HG03045 (cell line): ENCODE results near the gene FUT7.

ENCODE experiments used
- ATAC-seq: cut with Tn5 transposase; IDR thresholded peaks from one replicate; pipeline ENCODE4 v1.9.1; 2021; ENCODE audit warnings: mild to moderate bottlenecking, moderate library complexity; ENCODE audit not compliant: unreplicated experiment

The FUT7 gene, protein sequence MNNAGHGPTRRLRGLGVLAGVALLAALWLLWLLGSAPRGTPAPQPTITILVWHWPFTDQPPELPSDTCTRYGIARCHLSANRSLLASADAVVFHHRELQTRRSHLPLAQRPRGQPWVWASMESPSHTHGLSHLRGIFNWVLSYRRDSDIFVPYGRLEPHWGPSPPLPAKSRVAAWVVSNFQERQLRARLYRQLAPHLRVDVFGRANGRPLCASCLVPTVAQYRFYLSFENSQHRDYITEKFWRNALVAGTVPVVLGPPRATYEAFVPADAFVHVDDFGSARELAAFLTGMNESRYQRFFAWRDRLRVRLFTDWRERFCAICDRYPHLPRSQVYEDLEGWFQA

DNA sequence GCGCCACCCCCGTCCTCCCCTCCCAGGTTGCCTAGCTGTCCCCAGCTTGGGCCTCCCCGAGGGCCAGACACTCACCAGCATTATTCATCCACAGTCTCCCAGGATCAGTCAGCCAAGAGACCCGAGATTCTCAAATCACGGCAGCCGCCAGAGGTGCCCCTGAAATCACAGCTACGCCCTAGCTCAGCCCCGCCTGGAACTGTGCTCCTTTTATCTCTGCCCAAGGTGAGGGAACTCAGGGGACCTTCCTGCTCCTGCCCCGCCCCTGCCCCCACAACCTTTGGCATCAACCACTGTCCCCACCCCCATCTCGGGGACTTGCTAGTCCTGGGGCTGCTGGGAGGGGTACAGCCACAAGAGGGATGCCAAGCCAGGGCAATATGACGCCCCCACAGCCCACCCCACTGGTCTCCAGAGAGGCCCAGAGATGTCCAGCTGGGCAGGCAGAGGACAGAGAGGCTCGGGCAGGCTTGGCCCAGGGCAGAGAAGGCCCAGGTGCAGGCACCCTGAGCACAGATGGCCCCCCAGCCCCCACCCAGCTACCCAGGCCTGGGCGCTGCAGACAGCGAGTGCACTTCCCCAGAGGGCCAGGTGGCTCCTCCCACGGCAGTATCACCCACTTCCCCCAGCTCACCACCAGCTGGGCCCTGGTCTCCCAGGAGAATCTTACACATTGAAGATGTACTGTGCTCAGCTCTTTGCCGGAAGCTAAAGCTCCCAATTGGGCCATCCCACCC lies at the start of gene FUT7:
Gene FUT7 (minus strand): TSS at position 185 of the 737 bp plus-strand sequence. CDS start 97 bp downstream, at position 88.
- ATAC-seq = no peak

DNA sequence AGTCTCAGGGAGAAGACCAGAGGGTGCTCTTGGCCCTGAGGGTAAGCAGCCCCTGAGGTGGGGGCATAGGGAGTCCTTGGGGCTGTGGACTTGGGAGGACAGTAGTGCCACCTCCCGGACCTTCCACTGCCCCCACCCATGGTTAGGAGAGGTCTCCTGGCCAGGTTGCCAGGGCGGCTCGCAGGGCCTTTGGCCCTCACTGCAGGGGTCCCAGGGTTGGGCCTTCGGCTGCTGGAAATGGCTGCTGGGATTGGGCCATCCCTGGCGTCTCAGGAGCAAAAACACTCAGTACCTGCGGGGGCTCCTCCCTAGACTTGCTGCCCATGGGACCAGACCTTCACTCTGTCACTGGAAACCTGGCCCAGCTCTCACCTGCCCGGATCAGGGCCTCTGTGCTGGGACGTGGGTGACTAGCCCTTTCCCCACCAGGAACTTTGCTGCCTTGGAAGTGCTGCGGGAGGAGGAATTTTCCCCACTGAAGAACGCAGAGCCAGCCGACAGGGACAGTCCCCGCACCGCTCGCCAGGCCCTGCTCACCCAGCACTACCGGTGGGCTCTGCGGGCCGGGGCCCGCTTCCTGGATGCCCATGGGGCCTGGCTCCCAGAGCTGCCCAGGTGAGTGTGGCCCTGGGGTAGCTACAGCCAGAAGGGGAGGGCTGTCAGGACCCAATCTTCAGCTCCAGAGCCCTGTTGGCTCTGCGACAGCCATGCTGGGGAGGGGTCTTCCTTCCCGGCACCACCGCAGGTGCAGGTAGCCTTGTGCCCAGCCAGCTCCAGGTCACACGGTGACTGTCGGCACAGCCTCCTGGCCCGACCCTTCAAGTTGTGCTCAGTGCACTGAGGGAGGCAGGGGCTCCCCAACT lies 48.6 kb upstream of the FUT7 start:
- no peak for ATAC-seq

DNA sequence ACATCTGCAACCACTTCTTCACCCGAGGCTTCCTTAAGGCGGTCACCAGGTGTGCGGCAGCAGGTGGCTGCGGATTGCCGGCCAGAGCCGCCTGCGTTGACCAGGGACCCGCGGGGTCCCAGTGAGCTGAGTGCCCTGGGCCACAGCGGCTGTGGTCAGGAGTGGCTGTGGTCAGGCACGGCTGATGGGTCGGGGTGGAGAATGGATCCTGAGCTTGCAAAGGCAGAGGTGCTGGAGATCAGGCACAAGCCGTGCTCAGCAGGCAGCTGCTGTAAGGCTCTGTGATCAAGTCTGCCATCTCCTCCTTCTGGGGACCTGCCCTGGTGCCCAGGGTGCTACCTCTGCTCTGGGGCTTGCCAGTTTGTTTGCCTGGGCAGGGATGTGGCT lies 47.5 kb upstream of the FUT7 start:
- ATAC-seq = no peak

DNA sequence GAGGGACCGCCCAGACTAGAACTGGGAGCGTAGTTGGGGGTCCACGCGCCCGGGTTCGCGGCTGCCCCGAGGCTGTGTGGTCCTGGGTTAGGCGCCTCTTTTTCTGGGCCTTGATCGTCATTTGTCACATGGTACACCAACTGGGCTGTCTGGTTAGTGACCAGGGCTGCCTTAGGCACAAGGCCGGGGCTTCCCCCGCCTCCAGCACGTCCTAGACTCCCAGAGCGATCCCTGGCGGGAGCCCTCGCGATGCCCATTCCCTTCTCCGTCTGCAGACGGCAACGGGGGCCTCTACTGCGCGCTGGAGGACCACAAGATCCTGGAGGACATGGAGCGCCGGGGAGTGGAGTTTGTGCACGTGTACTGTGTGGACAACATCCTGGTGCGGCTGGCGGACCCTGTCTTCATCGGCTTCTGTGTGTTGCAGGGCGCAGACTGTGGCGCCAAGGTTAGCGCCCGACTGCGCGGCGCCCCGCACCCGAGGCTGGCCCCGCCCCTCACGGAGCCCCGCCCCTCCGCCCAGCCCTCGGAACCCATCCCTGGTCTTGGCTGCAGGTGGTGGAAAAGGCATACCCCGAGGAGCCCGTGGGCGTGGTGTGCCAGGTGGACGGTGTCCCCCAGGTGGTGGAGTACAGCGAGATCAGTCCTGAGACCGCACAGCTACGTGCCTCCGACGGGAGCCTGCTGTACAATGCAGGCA lies 47.0 kb upstream of the FUT7 start:
- ATAC-seq = no peak

DNA sequence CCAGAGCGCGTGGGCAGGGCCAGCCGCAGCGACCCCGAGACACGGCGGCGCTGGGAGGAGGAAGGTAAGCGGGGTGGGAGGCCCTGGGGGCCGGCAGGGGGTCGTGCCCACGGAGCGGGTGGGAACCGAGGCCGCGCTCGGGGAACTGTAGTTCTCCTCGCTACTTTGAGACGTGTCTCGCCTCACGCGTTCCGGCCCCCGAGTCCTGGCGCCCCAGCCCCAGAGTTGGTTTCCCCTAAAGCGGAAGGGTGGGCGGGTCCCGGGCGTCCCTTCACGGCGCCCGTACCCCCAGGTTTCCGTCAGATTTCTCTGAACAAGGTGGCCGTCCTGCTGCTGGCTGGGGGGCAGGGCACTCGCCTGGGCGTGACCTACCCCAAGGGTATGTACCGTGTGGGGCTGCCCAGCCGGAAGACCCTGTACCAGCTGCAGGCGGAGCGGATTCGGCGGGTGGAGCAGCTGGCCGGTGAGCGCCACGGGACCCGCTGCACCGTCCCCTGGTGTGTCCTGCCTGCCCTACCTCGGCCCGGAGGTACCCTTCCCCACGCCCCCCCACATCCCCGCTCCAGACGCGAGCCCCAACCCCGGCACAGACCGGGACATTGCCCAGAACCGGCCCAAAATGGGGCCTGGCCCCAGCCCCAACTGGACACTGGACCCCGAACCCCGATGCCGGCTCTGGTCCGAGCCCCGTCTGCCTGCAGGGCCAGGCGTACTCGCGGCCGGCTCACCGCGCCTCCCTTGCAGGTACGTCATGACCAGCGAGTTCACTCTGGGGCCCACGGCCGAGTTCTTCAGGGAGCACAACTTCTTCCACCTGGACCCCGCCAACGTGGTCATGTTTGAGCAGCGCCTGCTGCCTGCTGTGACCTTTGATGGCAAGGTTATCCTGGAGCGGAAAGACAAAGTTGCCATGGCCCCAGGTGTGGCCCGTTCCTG lies 46.1 kb upstream of the FUT7 start:
- peak; percentile 10 for ATAC-seq

DNA sequence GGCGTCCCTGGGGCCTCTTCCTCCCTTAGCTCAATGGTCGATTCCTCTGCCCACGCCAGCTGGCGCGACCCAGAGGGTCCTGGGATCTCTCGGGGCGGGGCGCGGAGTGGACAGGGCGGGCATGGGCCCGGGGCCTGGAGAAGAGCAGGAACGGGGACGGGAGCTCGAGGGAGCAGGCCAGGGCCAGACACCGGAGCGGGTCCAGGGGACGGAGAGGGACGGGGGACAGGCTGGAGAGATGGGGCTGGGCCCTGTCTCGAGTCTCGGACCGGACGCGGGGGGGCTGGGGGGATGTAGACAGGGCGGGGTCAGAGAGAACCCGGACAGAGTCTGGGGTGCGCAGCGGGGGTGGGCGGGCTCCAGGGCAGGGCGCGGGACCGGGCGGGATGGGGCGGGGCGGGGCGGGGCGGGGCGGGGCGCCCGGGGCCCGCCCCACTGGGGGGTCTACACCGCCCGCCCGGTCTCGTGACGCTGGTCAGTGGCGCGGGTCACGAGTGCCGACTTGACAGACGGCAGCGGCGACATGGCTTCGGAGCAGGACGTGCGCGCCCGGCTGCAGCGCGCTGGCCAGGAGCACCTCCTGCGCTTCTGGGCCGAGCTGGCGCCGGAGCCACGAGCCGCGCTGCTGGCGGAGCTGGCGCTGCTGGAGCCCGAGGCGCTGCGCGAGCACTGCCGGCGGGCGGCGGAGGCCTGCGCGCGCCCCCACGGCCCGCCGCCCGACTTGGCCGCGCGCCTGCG lies 45.3 kb upstream of the FUT7 start, which contains the start of gene UAP1L1:
Gene UAP1L1 (plus strand): TSS at position 508 of the 738 bp plus-strand sequence. CDS start 16 bp downstream, at position 524.
- ATAC-seq = peak; percentile 45

DNA sequence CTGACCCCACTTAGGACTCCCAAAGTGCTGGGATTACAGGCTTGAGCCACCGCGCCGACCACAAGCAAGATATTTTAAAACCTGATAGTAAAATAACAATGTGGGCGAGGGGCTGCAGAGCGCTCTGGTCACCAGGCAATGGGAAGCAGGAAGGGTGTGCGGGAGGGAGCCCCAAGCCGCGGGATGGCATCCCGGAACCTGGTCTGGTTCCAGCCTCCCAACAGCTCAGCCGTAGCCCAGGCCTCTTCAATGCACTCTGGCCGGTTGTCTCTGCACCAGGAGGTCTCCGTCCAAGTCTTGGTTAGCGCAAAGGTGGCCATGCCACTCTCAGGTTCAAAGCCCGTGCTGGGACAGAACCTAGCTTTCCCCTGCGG lies 44.7 kb upstream of the FUT7 start:
- ATAC-seq = peak; percentile 4

DNA sequence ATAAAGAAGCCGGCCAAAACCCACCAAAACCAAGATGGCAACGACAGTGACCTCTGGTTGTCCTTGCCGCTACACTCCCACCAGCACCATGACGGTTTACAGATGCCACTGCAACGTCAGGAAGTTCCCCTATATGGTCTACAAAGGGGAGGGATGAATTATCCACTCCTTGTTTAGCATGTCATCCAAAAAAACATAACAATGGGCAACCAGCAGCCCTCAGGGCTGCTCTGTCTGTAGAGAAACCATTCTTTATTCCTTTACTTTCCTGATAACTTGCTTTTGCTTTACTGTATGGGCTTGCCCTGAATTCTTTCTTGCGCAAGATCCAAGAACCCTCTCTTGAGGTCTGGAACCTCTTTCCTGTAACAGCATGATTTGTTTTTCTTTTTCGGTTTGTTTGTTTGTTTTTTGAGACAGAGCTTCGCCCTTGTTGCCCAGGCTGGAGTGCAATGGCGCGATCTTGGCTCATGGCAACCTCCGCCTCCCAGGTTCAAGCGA lies 43.4 kb upstream of the FUT7 start:
- ATAC-seq = no peak

DNA sequence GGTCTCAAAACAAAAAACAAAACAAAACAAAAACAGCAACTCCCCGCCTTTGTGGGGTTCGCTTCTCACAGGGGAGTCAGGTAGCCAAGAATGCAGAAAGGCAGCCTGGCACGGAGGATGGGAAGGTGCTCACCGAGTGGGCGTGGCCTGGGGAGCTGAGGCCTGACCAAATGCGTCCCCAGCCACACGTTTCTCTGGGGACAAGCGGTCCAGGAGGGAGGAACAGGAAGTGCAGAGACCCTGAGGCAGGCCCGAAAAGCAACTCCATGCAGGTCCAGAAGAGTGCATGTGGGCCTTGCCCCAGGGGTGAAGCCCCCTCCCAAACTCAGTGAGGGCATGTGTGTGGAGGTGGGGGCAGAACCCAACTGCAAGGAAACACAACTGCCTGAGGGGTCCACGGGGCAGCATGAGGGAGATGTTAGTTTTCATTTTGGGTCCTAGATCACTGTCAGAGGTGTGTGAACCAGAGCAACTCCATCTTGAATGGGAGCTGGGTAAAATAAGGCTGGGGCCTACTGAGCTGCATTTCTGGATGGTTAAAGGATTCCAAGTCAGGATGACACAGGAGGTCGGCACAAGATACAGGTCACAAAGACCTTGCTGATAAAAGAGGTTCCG lies 42.9 kb upstream of the FUT7 start:
- ATAC-seq = no peak

DNA sequence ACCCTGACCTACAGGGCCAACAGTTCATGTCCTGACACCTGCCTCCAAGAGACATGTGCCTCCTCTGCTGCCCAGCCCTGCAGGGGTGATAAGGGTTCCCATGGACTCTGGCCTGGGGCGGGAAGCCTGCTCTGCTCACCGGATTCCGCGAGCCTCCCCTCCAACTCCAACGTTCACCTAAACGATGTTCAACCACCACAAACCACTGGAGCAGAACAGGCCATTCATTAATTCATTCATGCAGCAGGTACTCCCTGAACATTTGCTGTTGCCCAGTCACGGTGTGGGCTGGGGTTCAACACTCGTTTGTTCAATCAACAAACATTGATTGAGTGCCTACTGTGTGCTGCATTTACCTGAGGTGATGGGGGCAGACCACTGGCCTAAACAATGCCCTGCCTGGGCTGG lies 42.1 kb upstream of the FUT7 start:
- no peak for ATAC-seq

DNA sequence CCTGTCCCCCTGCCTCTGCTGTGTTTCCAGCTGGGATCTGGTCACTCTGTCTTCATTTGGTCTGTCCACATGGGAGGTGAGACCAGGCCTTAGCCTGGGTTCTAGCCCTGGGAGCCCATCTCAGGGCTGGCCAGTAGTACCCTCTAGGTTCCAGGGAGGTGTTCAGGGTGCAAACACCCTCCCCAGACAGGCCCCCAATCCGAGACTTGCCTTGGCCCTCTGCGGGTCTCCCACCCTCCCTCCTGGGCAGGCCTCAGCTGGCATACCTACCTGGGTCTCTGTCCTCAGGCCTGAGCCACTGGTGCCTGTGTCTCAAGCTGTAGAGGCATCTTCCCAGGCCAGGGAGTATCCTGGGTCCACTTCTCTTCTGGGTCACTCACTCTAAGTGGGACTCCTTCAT lies 39.4 kb upstream of the FUT7 start:
- no peak for ATAC-seq

DNA sequence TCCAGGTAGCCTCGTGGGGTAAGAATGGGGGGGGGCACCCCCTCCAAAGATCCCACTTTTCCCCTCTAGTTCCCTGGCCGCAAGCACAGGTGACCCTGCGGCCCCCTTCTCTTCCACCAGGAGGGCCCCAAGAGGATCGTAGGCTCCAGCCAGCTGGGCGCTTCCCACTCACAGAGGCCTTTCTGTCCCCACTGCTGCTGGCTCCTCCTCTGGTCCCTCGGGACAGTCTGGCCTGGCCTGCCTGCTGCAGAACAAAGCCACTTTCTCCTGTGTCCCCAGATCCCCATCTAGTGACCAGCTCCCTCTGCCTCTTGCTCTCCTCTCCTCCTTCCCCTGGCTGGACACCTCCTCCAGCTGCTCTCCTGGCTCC lies 39.0 kb upstream of the FUT7 start:
- ATAC-seq = no peak

DNA sequence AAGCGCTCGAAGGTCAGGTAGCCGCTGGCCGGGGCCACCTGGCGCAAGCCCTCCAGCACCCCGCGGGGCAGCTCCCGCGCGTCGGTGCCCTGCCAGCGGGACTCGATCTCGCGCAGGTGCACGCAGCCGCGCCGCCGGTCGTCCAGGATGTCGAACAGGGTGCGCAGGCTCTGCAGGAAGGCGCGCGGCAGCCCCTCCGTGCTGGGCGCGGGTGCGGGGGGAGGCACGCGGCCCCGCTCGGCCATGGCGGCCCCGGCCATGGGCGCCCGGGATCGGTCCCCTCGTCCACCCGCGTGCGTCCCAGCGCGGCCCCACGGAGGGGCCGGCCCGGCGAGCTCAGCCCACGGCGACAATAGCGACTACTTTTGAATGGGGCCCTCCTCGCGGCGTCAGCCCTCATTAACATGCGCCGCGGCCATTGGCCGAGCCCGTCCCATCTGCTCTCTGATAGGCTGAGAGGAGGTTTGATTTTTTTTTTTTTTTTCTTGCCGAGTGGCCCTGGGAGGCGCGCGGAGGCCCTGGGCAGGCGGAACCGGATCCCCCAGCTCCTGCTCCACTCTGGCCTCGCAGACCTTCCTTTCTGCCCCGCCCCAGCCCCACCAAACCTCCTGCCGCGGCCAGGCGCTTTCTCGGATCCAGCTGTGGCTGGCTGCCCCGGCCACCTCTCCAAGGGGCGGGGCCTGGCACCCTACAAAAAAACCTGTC lies 38.5 kb upstream of the FUT7 start, which contains the start of gene SAPCD2:
Gene SAPCD2 (minus strand): TSS at position 357 of the 705 bp plus-strand sequence. CDS start 97 bp downstream, at position 260.
- peak; percentile 68 for ATAC-seq

DNA sequence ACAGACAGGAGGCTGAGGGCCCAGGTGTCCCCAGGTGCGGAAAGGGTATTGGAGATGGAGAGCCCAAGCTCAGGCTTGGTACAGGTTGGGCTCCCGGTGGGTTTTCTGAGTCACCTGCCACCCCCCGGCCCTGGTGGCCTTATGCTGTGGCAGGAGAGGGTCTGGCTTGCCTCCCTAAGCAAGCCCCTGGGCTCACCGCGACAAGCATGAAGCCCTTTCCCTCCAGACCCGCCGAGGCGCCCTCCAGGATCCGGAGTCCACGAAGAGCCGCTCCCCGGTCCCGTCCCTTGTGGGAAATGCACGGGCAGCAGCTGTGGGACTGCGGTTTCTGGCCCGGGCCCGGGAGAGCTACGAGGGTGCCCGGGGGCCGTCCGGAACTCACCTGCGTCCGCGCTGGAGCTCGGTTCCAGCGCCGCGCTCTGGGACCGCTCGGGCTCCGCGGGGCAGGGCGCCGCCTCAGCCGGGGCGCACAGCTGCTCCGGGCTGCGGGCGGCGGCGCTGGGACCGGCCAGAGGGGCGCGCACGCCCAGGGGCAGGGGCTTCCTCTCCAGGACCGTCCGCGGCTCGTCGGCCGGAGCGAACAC lies 37.7 kb upstream of the FUT7 start:
- peak; percentile 13 for ATAC-seq

DNA sequence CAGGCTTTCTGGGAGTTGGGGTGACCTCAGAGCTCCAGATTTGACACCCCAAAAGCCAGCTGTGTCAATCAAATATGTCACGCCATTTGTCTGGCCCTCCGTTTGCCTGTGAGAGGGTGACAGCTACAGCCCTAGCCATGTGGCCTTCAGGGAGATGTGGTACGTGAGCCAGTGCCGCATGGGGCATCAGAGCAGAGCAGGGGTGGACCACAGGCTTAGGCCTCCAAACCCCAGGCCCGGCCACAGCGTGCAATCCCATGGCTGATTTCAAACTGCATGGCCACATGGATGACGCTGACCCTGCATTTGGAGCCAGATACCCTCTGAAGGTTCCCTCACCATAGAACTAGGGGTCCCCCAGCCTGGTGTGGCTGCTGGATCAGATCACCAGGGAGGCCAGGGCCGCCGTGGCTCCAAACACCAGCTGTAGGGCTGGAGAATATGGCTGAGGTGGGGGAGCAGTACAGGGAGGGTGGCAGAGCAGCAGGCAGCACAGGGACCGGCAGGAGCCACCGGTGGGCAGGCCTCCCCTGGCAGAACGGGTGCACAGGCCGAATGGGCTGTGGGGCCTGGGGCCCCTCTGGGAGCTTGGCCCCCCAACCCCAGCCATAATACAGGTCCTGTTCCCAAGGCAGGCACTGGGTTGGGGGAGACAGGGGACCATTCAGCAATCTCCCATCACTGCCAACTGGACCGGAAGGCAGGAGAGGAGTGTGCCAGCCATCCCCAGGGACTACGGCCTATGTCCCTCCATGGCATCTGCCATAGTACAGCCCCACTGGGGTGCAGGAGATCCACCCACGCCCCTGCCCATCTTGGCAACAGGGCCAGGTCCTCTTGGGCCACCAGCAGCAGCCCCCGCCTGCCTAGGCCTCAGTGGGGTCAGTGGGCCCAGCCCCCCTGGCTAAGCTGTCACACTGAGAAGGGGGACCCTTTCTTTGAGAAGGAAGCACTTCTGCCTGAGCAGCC lies 36.9 kb upstream of the FUT7 start:
- no peak for ATAC-seq

DNA sequence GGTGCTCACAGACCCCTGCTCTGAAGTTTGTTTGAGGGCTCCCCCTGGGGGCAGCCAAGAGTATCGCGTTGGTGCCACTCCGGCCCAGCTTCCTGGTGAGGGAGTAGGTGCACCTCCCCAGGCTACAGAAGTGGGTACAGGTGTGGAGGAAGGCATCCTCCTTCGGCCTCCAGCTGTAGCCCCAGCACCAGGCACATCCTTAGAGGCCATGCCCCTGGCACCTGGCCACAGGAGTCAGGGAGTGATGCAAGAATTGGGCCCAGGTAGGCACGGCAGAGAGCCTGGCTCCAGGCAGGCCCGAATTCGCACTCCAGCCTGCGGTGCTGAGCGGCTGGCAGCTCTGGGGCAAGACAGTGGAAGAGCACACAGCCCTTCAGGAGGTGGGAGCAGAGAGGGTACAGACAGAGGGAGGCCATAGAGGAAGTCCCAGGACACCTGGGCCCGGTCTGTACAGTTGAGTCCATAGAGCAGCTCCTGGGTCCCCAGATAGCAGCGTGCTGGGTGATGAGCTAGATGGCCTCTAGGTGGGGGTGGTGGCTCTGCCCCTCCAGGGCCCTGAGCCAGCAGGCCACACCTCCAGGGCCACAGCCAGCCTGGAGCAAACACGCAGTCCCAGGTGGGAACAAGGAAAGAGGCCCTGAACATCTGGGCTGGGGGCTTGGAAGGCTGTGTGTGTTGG lies 36.1 kb upstream of the FUT7 start:
- no peak for ATAC-seq
